ENCODE data around the gene SLC46A2.

DNA sequence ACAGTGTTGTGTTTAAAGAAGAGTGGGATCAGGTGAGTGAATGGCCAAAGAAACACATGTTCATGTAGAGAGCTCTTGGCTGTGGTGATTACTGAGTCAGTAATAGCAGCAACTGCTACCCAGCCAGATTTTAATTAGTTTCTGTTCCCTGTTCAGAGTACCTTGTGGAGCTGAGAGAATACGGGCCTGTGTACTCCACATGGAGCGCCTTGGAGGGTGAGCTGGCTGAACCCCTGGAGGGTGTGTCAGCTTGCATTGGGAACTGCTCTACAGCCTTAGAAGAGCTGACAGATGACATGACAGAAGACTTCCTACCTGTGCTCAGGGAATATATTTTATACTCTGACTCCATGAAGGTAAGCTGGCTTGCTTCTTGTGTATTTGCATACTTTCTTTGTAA, 52.3 kb downstream of the SLC46A2 start:
- TF ChIP-seq, protein P1, sequence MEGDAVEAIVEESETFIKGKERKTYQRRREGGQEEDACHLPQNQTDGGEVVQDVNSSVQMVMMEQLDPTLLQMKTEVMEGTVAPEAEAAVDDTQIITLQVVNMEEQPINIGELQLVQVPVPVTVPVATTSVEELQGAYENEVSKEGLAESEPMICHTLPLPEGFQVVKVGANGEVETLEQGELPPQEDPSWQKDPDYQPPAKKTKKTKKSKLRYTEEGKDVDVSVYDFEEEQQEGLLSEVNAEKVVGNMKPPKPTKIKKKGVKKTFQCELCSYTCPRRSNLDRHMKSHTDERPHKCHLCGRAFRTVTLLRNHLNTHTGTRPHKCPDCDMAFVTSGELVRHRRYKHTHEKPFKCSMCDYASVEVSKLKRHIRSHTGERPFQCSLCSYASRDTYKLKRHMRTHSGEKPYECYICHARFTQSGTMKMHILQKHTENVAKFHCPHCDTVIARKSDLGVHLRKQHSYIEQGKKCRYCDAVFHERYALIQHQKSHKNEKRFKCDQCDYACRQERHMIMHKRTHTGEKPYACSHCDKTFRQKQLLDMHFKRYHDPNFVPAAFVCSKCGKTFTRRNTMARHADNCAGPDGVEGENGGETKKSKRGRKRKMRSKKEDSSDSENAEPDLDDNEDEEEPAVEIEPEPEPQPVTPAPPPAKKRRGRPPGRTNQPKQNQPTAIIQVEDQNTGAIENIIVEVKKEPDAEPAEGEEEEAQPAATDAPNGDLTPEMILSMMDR (IDR thresholded peaks at IDR 0.05; ENCODE audit: low read length): no peak
- no peak for TF ChIP-seq EZH2 (IDR thresholded peaks at IDR 0.05; ENCODE audit: borderline replicate concordance, low read length)

Measured in OCI-LY1 (cell line).